NT2/D1 (cell line): Measurements from ENCODE around the gene ACAD8.

ENCODE experiments used
- DNase-seq: peaks from one replicate; pipeline ENCODE4 v3.0.0-alpha.2; 2011; ENCODE audit warnings: low read depth, low spot score
- H3K27me3 ChIP-seq: 2 replicates; pipeline ENCODE4 v1.6.0; 2011; ENCODE audit warnings: mild to moderate bottlenecking; ENCODE audit not compliant: insufficient read length, insufficient read depth
- H3K36me3 ChIP-seq: 2 replicates; pipeline ENCODE4 v1.6.1; 2011; ENCODE audit warnings: mild to moderate bottlenecking, low read length, mixed read lengths; ENCODE audit not compliant: insufficient read depth, insufficient read length
- H3K4me1 ChIP-seq: 2 replicates; pipeline ENCODE4 v1.5.1; 2011; ENCODE audit not compliant: insufficient read depth, insufficient read length
- H3K4me3 ChIP-seq: 2 replicates; pipeline ENCODE4 v1.5.1; 2011; ENCODE audit warnings: low read depth; ENCODE audit not compliant: insufficient read length
- H3K9ac ChIP-seq: 2 replicates; pipeline ENCODE4 v1.6.0; 2011; ENCODE audit warnings: low read depth; ENCODE audit not compliant: insufficient read length
- H3K9me3 ChIP-seq: 2 replicates; pipeline ENCODE4 v1.5.1; 2011; ENCODE audit warnings: mild to moderate bottlenecking, low read length; ENCODE audit not compliant: insufficient read depth
- SUZ12 ChIP-seq: IDR thresholded peaks from 2 replicates; pipeline ENCODE4 v1.6.1; 2011; ENCODE audit not compliant: insufficient read length, insufficient read depth; ENCODE audit errors: extremely low read depth
- YY1 ChIP-seq: IDR thresholded peaks from 2 replicates; pipeline ENCODE4 v1.6.1; 2011; ENCODE audit not compliant: insufficient read length, insufficient read depth
- ZNF274 ChIP-seq: IDR thresholded peaks from 2 replicates; pipeline ENCODE4 v1.6.1; 2011; ENCODE audit warnings: mild to moderate bottlenecking, low read depth, low read length

The ACAD8 gene

DNA sequence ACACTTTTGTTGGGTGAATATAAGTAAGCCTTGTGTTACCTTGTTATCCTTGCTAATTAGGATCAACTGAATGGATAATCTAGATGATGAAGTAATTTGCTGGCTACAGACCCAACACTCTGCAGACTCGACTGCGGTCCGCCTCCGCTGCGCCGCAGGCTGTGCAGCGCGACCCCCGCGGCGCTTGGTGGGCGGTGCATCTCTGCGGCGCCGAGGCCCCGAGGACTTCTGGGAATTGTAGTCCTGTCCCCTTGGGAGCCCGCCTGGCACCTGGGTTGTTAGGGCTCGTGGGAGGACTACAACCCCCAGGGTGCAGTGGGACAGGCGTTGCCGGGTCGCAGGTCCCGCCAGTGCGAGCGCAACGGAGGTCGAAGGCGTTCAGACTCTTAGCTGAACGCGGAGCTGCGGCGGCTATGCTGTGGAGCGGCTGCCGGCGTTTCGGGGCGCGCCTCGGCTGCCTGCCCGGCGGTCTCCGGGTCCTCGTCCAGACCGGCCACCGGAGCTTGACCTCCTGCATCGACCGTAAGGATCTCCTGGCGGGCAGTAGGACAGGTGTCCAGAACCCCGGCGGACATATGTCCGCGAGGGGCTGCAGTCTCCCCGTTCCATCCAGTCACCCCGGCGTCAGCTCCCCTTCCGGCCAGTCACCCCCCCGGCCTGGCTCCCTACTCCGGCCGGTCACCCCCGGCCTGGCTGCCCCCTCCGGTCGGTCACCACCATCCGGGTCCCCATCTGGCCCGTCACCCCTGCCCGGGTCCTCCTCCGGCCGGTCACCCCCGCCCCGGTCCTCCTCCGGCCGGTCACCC, at the start of gene ACAD8, which contains the start of gene THYN1:
ACAD8 (plus strand) TSS at position 381 of the 806 bp plus-strand sequence; CDS start at position 414, 33 bp downstream.
THYN1 (minus strand) TSS at position 165 of the 806 bp plus-strand sequence. CDS start 470 bp downstream, outside the sequence.
- Histone ChIP-seq H3K27me3 (no peaks in the 10 kb centered on the region), H3K9ac (peak within 1 kb of the TSS; percentile 90), H3K36me3 (peaks cover 39% of the 10 kb centered on the region), H3K4me3 (peak within 1 kb of the TSS; percentile 90), H3K4me1 (no peaks in the 10 kb centered on the region), H3K9me3 (no peaks in the 10 kb centered on the region)
- TF ChIP-seq ZNF274, result no peak
- no peak for TF ChIP-seq YY1
- no peak for TF ChIP-seq SUZ12
- peak; percentile 97 for DNase-seq

DNA sequence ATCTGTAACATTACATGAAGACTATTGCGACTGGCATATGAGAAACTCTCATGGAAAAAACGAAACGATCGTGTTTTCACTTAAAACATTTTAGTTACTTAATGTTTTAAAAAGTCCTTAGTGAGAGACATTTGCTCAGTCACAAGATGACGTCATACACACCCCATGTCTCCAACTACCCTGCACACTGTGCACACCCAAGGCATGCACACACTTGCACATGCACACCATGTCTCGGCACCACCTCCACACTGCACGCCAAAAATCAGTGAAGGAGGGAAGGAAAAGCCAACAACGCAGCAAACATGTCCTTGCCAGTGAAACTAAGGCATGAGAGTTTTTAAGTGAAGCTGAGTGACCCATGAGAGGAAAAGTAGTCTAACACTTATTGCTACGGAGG, 47.6 kb upstream of the ACAD8 start:
- H3K9ac ChIP-seq, result no peak overlapping the region
- H3K4me1 ChIP-seq, result no peaks in the 10 kb centered on the region
- DNase-seq, result no peak
- no peaks in the 10 kb centered on the region for H3K9me3 ChIP-seq
- no peaks in the 10 kb centered on the region for H3K27me3 ChIP-seq
- no peak for TF ChIP-seq ZNF274
- TF ChIP-seq SUZ12, result no peak
- no peak for TF ChIP-seq YY1
- peaks cover 88% of the 10 kb centered on the region for H3K36me3 ChIP-seq
- no peak overlapping the region for H3K4me3 ChIP-seq

DNA sequence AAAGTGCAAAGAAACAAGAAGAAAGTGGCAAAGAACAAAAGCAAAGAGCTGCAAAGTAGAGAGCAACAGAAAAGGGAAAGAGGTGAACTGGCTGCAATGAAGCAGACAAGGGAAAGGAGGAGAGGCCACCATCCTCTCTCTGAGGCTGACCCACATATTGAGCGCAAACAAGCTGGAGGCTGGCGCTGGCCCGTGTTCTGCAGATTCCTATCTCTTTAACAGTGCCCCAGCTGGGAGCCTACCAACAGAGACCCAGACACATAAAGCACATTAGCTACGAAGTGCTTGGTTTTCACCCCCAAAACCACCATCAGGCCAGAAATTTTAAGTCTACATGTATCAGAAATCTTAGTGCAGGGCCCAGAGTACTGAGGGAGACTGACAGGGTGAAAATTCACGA, 47.2 kb upstream of the ACAD8 start:
- no peak overlapping the region for H3K4me3 ChIP-seq
- TF ChIP-seq SUZ12 (no peak), ZNF274 (no peak), YY1 (no peak)
- DNase-seq, result no peak
- H3K36me3 ChIP-seq, result peaks cover 84% of the 10 kb centered on the region
- no peaks in the 10 kb centered on the region for H3K27me3 ChIP-seq
- no peaks in the 10 kb centered on the region for H3K4me1 ChIP-seq
- H3K9ac ChIP-seq, result no peak overlapping the region
- no peaks in the 10 kb centered on the region for H3K9me3 ChIP-seq

DNA sequence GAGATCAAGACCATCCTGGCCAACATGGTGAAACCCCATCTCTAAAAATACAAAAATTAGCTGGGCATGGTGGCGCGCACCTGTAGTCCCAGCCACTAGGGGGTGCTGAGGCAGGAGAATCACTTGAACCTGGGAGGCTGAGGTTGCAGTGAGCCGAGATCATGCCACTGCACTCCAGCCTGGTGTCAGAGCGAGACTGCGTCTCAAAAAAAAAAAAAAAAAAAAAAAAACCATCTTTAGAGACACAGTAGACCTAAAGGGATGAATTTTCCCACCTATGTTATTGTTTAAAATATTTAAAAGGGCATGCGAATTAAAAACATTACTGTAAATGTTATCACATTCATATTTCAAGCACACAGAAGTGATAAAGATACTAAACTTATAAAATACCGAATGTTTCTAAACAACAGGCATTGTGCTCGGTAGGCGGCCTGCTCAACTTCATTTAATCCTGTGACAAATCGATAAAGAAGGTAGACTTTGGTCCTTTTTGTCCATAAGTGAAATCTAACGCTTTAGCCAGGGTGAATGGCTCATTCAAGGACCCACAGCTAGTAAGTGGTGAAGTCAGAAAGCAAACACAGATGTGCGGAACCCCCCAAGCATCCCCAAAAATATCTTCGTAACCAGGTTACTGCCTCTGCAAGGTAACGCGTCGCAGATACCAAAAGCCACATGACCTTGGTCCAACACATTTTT, 45.7 kb upstream of the ACAD8 start:
- H3K9ac ChIP-seq, result no peak overlapping the region
- no peaks in the 10 kb centered on the region for H3K9me3 ChIP-seq
- no peaks in the 10 kb centered on the region for H3K4me1 ChIP-seq
- no peak overlapping the region for H3K4me3 ChIP-seq
- peaks cover 74% of the 10 kb centered on the region for H3K36me3 ChIP-seq
- no peak for DNase-seq
- TF ChIP-seq SUZ12 (no peak), YY1 (no peak), ZNF274 (no peak)
- H3K27me3 ChIP-seq, result no peaks in the 10 kb centered on the region

DNA sequence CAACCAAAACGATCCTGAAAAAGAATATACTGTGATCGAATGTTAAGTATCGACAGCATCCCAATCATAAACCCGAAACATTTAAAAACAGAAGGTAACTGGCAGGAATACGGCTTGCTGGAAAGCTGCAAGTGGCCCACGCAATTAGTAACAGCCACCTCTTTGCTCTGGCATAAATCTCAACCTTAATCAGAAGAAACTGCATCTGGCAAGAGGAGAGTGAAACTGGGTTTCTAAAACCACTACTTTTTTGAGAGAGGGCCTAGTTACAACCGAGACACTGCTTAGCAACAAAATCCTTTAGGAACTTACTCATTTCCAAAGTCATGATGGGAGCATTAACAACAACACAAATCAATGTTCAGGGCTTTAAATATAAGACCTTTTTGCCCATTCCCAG, 37.5 kb upstream of the ACAD8 start:
- DNase-seq, result no peak
- Histone ChIP-seq H3K4me1 (no peaks in the 10 kb centered on the region), H3K36me3 (peaks cover 50% of the 10 kb centered on the region), H3K9me3 (no peaks in the 10 kb centered on the region), H3K27me3 (no peaks in the 10 kb centered on the region), H3K4me3 (no peak overlapping the region), H3K9ac (no peak overlapping the region)
- TF ChIP-seq SUZ12, result no peak
- TF ChIP-seq YY1, result no peak
- TF ChIP-seq ZNF274, result no peak

DNA sequence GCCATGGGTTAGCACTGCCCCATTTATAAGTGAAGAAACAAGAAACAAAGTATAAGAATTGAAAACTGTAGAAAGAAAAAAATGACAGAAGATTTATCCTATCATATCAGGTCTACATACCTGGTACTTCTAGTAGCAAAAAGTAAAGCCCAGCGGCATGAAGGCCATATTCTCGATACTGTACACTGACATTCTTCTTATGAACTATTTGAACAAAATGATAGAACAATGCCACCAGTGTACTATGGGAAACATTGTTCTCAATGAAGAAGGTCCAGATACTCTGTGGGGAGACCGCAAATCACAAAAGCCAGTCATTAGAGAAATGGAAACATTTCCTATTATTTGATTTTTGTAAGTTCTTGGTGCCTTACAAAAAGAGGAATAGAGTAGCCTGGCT, 36.6 kb upstream of the ACAD8 start:
- no peak overlapping the region for H3K4me3 ChIP-seq
- no peak overlapping the region for H3K9ac ChIP-seq
- TF ChIP-seq ZNF274 (no peak), YY1 (no peak), SUZ12 (no peak)
- DNase-seq, result no peak
- no peaks in the 10 kb centered on the region for H3K4me1 ChIP-seq
- H3K27me3 ChIP-seq, result no peaks in the 10 kb centered on the region
- no peaks in the 10 kb centered on the region for H3K9me3 ChIP-seq
- H3K36me3 ChIP-seq, result peaks cover 52% of the 10 kb centered on the region

DNA sequence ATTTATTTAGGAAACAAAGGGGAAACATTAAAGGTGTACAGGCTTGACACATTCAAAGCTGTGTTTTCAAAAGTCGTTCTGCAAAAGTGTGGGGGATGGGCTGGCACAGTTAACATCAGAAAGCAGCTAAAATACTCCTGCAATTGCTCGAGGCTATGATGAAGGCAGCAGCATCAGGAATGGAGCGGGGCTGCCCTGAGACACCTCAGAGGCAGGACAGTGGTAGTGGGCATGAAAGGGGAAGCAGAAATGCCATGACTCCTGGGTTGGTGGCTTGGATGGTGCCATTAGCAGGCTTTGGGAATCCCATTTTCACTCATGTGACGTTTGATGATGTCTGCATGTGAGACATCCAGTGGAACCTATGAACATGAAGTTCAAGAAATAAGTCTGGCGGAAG, 30.2 kb upstream of the ACAD8 start:
- Histone ChIP-seq H3K4me1 (no peaks in the 10 kb centered on the region), H3K4me3 (peak overlapping the region; percentile 87), H3K9ac (peak overlapping the region; percentile 73), H3K27me3 (peaks cover 20% of the 10 kb centered on the region), H3K36me3 (peaks cover 37% of the 10 kb centered on the region), H3K9me3 (no peaks in the 10 kb centered on the region)
- no peak for TF ChIP-seq SUZ12
- TF ChIP-seq YY1, result no peak
- TF ChIP-seq ZNF274, result no peak
- DNase-seq, result no peak
